Epithelial cell of umbilical artery (primary cell): Measurements from ENCODE around the gene CSPG4. TPM values are rescaled to one million over a fixed set of nuclear protein-coding genes. Genes with fewer than 3 reads are reported as not detected.

ENCODE experiments used
- total RNA-seq: library from RNA; depleted of rRNA; stranded (reverse); fragments of >200 nt; gene quantifications from 2 replicates; pipeline ENCODE4 v1.2.3, GENCODE V29; 2014

The CSPG4 gene, protein sequence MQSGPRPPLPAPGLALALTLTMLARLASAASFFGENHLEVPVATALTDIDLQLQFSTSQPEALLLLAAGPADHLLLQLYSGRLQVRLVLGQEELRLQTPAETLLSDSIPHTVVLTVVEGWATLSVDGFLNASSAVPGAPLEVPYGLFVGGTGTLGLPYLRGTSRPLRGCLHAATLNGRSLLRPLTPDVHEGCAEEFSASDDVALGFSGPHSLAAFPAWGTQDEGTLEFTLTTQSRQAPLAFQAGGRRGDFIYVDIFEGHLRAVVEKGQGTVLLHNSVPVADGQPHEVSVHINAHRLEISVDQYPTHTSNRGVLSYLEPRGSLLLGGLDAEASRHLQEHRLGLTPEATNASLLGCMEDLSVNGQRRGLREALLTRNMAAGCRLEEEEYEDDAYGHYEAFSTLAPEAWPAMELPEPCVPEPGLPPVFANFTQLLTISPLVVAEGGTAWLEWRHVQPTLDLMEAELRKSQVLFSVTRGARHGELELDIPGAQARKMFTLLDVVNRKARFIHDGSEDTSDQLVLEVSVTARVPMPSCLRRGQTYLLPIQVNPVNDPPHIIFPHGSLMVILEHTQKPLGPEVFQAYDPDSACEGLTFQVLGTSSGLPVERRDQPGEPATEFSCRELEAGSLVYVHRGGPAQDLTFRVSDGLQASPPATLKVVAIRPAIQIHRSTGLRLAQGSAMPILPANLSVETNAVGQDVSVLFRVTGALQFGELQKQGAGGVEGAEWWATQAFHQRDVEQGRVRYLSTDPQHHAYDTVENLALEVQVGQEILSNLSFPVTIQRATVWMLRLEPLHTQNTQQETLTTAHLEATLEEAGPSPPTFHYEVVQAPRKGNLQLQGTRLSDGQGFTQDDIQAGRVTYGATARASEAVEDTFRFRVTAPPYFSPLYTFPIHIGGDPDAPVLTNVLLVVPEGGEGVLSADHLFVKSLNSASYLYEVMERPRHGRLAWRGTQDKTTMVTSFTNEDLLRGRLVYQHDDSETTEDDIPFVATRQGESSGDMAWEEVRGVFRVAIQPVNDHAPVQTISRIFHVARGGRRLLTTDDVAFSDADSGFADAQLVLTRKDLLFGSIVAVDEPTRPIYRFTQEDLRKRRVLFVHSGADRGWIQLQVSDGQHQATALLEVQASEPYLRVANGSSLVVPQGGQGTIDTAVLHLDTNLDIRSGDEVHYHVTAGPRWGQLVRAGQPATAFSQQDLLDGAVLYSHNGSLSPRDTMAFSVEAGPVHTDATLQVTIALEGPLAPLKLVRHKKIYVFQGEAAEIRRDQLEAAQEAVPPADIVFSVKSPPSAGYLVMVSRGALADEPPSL (N-terminal part only)
- total RNA-seq = 0.32 and 1.2 TPM in 2 replicates

GRCh38 chr15:75712668-75713337 is at the start of gene CSPG4:
TSS of gene CSPG4 (minus strand) at chr15:75712848. CDS start at chr15:75712755, 93 bp downstream.

GRCh38 chr15:75647370-75648155 is 65.1 kb downstream of the CSPG4 start, which contains the start of gene SNX33:
TSS of gene SNX33 (plus strand) at chr15:75647912. CDS start at chr15:75649103, 1,191 bp downstream.

GRCh38 chr15:75639709-75640482 is 72.8 kb downstream of the CSPG4 start, which contains the start of gene IMP3:
TSS of gene IMP3 (minus strand) at chr15:75640224. CDS start at chr15:75640168, 56 bp downstream.

GRCh38 chr15:75625542-75626347 is 86.9 kb downstream of the CSPG4 start, which contains the start of gene SNUPN:
TSS of gene SNUPN (minus strand) at chr15:75625725. CDS start at chr15:75621051, 4,674 bp downstream.

Other genes with a start within 250 kb of the CSPG4 start
- gene PTPN9, start 133.5 kb downstream of the CSPG4 start, total RNA-seq = 15.3 and 15.7 TPM in 2 replicates
- gene SNUPN, start 87.1 kb downstream of the CSPG4 start, total RNA-seq = 24.4 and 28.1 TPM in 2 replicates
- gene IMP3, start 72.6 kb downstream of the CSPG4 start, total RNA-seq = 96.5 and 103 TPM in 2 replicates
- gene SNX33, start 64.9 kb downstream of the CSPG4 start, total RNA-seq = 4.0 and 4.5 TPM in 2 replicates
- 41.9 and 57.1 TPM in 2 replicates for gene UBE2Q2, start 130.6 kb upstream of the CSPG4 start, total RNA-seq
- gene FBXO22, start 191.0 kb upstream of the CSPG4 start, total RNA-seq = 34.8 and 74.9 TPM in 2 replicates